GM21447 (cell line): ENCODE measurements around the gene ADGB.

Source experiments
- ATAC-seq: cut with Tn5 transposase; IDR thresholded peaks from one replicate; pipeline ENCODE4 v1.9.1; 2021; ENCODE audit not compliant: unreplicated experiment

ADGB gene

DNA sequence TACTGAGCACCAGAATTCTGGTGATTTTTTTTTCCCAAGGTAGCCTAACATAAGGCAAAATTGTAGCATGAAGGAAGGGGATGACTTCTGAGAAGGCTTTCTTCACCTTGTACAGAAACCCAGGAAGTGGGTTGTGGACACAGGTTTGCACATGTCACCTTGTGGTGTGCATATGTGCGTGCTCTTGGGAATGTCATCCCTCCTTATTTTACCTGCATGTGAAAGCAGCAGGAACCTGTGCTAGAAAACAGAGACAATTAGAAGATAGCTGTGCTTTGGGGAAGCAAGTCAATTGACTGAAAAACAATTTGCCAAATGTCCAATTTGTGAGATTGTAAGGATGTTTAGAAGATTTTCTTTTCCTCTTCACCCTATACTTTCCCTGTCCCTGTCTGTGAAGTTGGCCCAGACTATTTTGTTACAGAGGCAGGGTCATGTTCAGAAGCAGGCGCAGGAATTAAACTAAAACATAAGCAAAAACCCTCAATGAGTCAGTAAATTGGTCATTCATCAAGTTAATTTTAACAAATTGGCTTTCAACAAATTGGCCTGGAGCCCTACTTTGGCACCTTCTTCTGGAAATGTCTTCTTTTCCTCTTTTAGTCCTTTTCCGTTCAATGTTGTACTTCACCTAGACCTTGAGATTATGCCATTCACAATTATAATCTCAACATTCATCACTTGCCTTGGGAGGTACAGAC is 261.2 kb downstream of the ADGB start:
- ATAC-seq: no peak

DNA sequence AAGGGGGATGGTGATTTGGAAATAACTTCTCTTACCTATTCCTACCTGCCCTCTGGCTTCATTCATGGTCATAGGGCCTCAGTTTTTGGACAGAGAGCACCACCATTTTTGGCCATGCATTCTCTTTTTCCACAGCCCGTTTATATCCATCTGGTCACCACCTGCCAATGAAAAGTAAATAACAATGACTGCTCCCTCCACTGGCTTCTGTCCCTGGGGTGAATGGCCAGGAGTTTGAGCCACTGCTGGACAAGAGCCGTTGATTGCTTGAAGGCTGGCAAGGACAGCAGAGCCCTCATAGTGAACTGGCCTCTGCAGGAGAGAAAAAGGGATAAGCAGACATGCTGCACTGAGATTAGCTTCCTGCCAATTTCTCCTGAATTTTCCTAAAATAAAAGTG is 261.8 kb downstream of the ADGB start:
- no peak for ATAC-seq

DNA sequence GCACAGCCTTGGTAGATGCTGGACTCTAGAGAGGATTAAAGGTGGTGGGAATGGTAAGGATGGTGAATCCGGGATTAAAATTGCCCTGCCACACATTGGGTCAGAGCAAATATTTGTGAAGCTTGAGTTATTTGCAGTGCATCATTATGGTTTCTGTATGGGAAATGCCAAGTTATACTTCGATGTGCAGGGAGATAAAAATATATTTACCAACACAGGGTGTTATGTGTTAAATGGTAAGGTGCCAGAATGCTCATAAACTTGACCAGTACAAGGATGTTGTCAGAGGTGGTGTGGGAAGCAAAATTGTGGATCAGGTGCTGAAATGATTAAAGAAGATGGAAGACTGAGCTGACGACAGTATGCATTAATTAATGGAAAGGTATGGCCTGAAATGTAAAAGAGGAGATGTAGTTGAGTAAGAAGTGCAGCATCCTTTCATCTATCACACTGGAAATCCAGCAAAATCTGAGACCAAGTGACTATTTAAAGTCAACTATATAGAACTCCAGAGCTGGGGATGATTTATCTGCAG is 262.3 kb downstream of the ADGB start:
- no peak for ATAC-seq

DNA sequence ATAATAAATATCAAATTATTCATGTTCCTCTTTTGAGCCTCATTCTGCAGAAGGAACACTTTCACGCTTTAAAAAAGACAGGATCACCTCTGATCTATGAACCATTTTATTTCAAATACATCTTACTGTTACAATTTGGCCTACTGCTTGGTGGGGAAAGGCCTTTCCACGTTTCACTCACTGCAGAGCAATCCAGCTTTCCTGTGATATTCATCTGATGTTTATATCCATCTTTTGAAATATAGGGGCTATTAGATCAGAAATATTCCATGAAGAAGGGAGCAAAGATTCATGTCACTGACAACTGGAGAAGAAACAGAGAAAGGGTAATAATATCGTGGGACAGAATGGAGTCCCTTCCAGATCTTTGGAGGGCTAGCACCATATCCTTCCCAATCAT is 262.9 kb downstream of the ADGB start:
- no peak for ATAC-seq

DNA sequence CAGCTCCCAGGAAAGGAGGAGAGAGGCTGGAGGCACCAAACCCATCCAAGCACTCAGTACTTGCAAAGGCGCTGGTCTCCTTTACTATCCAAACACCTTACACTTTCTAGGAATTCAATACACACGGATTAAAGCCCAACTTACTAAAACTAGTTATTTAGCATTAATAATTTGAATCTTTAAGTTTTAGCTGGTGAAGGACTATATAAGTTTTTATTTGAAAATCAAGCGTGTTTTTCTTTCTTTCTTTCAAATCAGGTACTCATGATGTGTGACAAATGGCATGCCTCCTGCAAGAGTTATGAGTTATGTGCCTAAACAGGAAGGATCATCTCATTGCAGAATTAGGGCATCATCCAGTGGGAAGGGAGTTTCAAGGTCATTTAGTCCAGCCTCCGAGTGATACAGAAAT is 263.7 kb downstream of the ADGB start:
- no peak for ATAC-seq

DNA sequence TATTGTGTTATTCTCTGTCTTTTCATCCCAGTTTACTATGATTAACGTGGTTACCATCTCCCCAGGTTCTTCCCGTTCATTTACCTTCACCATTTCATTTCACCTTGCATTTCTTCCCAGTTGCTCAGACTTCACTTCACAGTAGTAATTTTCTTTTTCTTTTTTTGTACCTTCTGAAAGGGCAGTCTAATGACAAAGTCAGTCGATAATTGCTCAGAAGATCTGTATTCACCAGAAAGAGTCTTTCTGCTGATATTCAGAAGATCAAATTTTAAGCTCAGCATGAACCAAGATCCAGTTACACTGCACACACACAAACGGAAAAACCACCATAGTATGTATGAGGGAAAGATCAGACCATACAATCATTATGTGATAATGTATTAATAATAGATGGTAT is 265.5 kb downstream of the ADGB start:
- no peak for ATAC-seq

DNA sequence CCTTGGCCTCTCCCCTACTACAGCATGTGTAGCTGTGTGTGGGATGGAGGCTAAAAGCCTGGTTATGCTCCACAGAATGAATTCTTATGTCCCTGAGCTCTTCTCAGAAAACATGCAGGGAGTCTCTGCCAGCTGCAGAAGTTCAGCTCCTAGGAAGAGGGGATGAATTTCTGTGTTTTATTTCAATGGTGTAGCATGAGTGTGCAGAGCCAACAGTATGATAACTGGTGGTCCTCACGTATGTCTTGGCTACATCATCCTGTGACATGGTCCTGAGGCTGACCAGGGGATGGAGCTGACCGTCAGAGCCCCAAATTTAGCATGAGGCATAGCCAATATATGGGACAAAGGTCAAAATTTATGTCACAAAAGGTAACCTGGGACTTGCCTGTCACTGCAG is 266.1 kb downstream of the ADGB start:
- no peak for ATAC-seq
